Measurements from ENCODE around the gene BTAF1. TPM values are rescaled to one million over a fixed set of nuclear protein-coding genes. Genes with fewer than 3 reads are reported as not detected.

Gene BTAF1
- total RNA-seq, 1 experiment from 2014 or later = 42.5 TPM

DNA sequence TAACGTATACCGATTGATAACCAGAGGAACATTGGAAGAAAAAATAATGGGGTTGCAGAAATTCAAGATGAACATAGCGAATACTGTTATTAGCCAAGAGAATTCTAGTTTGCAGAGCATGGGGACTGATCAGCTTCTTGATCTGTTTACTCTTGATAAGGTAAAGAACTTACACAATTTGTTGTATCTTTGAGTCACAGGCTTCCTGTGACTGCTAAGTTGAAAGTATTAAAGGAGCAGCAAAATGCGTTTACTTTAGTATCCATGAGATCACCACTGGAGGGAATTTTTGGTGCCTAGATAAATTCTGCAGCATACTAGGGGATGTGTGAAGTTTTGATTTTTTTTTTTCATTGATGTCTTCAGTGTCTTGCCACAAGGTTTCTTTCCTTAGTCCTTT lies 103.6 kb downstream of the BTAF1 start:
- intact Hi-C loops (cut with micrococcal nuclease) = no loop called here
- Histone ChIP-seq H3K9ac (ENCODE audit: low read length) (no peak overlapping the region), H4K20me1 (ENCODE audit: insufficient read depth) (no peaks in the 10 kb centered on the region), H3K36me3 (ENCODE audit: control insufficient read depth in 1 of 2, insufficient read depth in 2 of 2, low read length in 2 of 2) (peaks cover 18 to 42% of the 10 kb centered on the region in 2 experiments), H3K27me3 (ENCODE audit: insufficient read depth, low read length) (no peaks in the 10 kb centered on the region), H3K9me2 (ENCODE audit: insufficient read depth) (no peaks in the 10 kb centered on the region), H3K27ac (ENCODE audit: low read depth, low read length) (no peak overlapping the region), H3K4me1 (ENCODE audit: control insufficient read depth in 1 of 2, insufficient read depth in 2 of 2, low read length in 2 of 2) (peaks cover 0 to 4% of the 10 kb centered on the region in 2 experiments; a peak in 1 of 4 replicates), H3K4me2 (ENCODE audit: low read length) (no peak overlapping the region), H3K79me2 (ENCODE audit: insufficient read depth, low read length) (no peaks in the 10 kb centered on the region), H3K4me3 (replicated peaks in 1 of 2; ENCODE audit: low read depth in 1 of 2, low read length in 2 of 2) (no peak overlapping the region), H3K9me3 (ENCODE audit: control insufficient read depth in 1 of 2, insufficient read depth in 1 of 2, low read depth in 1 of 2, low read length in 2 of 2) (no peaks in the 10 kb centered on the region), H2AFZ (ENCODE audit: low read depth, low read length, poor library complexity, severe bottlenecking) (no peak overlapping the region)
- ATAC-seq (no peak), DNase-seq (ENCODE audit: low read depth, low spot score) (no peak)
- RAD21 ChIA-PET (ENCODE audit: low non-redundant PET in 1 of 2, low total read pairs in 2 of 2, uncharacterized antibody in 2 of 2, unreplicated experiment in 2 of 2) = no interaction called here
- POLR2A ChIA-PET = no interaction called here
- CTCF ChIA-PET = no interaction called here
- TF ChIP-seq YY1 (IDR thresholded peaks at IDR 0.05; ENCODE audit: extremely low read depth, insufficient replicate concordance, low read depth, low read length) (no peak), ZBTB33 (IDR thresholded peaks at IDR 0.05; ENCODE audit: extremely low read depth, insufficient replicate concordance, low read length) (no peak), ZFX (IDR thresholded peaks at IDR 0.05) (no peak), SRF (IDR thresholded peaks at IDR 0.05; ENCODE audit: low read depth) (no peak), RAD21 (IDR thresholded peaks at IDR 0.05; ENCODE audit: low read depth) (no peak), JUND (IDR thresholded peaks at IDR 0.05) (no peak), EZH2phosphoT487 (IDR thresholded peaks at IDR 0.05; ENCODE audit: borderline replicate concordance) (no peak), CBX3 (IDR thresholded peaks at IDR 0.05; ENCODE audit: low read depth) (no peak), SIN3A (IDR thresholded peaks at IDR 0.05; ENCODE audit: low read depth) (no peak), EGR1 (IDR thresholded peaks at IDR 0.05; ENCODE audit: low read depth) (no peak), POLR2AphosphoS5 (IDR thresholded peaks at IDR 0.05; ENCODE audit: low read depth, low read length) (no peak), ELF1 (IDR thresholded peaks at IDR 0.05; ENCODE audit: borderline replicate concordance, low read depth) (no peak), TCF7L2 (IDR thresholded peaks at IDR 0.05; ENCODE audit: borderline replicate concordance, extremely low read depth, insufficient read depth, insufficient read length) (no peak)
- TF ChIP-seq, protein P1, sequence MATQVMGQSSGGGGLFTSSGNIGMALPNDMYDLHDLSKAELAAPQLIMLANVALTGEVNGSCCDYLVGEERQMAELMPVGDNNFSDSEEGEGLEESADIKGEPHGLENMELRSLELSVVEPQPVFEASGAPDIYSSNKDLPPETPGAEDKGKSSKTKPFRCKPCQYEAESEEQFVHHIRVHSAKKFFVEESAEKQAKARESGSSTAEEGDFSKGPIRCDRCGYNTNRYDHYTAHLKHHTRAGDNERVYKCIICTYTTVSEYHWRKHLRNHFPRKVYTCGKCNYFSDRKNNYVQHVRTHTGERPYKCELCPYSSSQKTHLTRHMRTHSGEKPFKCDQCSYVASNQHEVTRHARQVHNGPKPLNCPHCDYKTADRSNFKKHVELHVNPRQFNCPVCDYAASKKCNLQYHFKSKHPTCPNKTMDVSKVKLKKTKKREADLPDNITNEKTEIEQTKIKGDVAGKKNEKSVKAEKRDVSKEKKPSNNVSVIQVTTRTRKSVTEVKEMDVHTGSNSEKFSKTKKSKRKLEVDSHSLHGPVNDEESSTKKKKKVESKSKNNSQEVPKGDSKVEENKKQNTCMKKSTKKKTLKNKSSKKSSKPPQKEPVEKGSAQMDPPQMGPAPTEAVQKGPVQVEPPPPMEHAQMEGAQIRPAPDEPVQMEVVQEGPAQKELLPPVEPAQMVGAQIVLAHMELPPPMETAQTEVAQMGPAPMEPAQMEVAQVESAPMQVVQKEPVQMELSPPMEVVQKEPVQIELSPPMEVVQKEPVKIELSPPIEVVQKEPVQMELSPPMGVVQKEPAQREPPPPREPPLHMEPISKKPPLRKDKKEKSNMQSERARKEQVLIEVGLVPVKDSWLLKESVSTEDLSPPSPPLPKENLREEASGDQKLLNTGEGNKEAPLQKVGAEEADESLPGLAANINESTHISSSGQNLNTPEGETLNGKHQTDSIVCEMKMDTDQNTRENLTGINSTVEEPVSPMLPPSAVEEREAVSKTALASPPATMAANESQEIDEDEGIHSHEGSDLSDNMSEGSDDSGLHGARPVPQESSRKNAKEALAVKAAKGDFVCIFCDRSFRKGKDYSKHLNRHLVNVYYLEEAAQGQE (IDR thresholded peaks at IDR 0.05; ENCODE audit: low read depth) = no peak
- no TSS peak for BruUV-seq (replicated peaks)
